Adrenal gland (tissue), 5 donors: ENCODE data around the gene PPIL3.

Source experiments
- POLR2A ChIP-seq, 2 donors: fragments of 450-650 bp; IDR thresholded peaks; one replicate each; pipeline ENCODE4 v1.6.1; 2017; ENCODE audit warnings: antibody characterized with exemption in 2 of 2, mild to moderate bottlenecking in 2 of 2, moderate library complexity in 1 of 2
- TF ChIP-seq, protein P1 (sequence below), 6 experiments: fragments of 450-650 bp in 4 of 6; fragments of 200-600 bp in 2 of 6; sonication (generic) in 1 of 6; IDR thresholded peaks; 1 replicate in 5 of 6; 2 replicates in 1 of 6; pipeline versions ENCODE4 v1.5.1 to v1.8.0; 2016 to 2021; ENCODE audit warnings: antibody characterized with exemption in 6 of 6, mild to moderate bottlenecking in 2 of 6, moderate library complexity in 1 of 6
- donor health status: DM: no; HTN: no; CAD: no.

DNA sequence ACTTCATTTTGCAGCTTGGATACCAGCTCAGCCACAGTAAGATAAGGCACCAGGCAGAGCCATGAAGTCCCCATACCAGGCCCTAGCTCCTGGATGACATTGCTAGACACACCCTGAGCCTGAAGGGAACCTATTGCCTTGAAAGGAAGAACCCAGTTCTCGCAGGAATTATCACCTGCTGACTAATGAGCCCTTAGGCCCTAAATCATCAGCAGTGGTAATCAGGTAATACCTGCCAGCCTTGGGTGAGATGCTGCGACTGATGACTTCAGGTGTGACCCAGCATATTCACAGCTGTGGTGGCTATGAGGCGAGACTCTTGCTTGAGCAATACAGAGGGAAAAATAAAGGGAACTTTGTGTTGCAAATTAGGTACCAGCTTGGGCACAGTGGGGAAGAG, 49.4 kb downstream of the PPIL3 start:
- TF ChIP-seq, protein P1, sequence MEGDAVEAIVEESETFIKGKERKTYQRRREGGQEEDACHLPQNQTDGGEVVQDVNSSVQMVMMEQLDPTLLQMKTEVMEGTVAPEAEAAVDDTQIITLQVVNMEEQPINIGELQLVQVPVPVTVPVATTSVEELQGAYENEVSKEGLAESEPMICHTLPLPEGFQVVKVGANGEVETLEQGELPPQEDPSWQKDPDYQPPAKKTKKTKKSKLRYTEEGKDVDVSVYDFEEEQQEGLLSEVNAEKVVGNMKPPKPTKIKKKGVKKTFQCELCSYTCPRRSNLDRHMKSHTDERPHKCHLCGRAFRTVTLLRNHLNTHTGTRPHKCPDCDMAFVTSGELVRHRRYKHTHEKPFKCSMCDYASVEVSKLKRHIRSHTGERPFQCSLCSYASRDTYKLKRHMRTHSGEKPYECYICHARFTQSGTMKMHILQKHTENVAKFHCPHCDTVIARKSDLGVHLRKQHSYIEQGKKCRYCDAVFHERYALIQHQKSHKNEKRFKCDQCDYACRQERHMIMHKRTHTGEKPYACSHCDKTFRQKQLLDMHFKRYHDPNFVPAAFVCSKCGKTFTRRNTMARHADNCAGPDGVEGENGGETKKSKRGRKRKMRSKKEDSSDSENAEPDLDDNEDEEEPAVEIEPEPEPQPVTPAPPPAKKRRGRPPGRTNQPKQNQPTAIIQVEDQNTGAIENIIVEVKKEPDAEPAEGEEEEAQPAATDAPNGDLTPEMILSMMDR (IDR thresholded peaks at IDR 0.05), result no peak
- no peak for TF ChIP-seq POLR2A (IDR thresholded peaks at IDR 0.05)
